K562 (cell line): ENCODE measurements around the gene RTP3. TPM values are rescaled to one million over a fixed set of nuclear protein-coding genes. Genes with fewer than 3 reads are reported as not detected.

Experiments
- DPF2 ChIP-seq: fragments of 450-650 bp; IDR thresholded peaks from 2 replicates; pipeline ENCODE4 v1.6.1; 2016
- ETV5 ChIP-seq: sonication (generic); formaldehyde crosslinking; IDR thresholded peaks from 2 replicates; pipeline ENCODE4 v1.4.0; 2020; ENCODE audit warnings: low read depth, mild to moderate bottlenecking, missing genetic modification reagents
- L3MBTL2 ChIP-seq: fragments of 450-650 bp; IDR thresholded peaks from 2 replicates; pipeline ENCODE4 v1.6.1; 2016; ENCODE audit warnings: mild to moderate bottlenecking, moderate library complexity
- NR2C2 ChIP-seq, 2 experiments: fragments of 200-800 bp in 1 of 2; sonication (Bioruptor generic) in 1 of 2; sonication (generic) in 1 of 2; formaldehyde crosslinking in 1 of 2; IDR thresholded peaks; 2 replicates each; pipeline versions ENCODE4 v1.6.1 to v1.8.0; 2016 to 2022; ENCODE audit warnings: mild to moderate bottlenecking in 1 of 2, missing compliant biosample characterization in 1 of 2, missing genetic modification characterization in 1 of 2, missing genetic modification reagents in 1 of 2
- RAD51 ChIP-seq: fragments of 450-650 bp; IDR thresholded peaks from 2 replicates; pipeline ENCODE4 v1.7.1; 2016; ENCODE audit warnings: low read depth, mild to moderate bottlenecking, borderline replicate concordance
- RBM25 ChIP-seq: fragments of 200-400 bp; formaldehyde crosslinking; IDR thresholded peaks from 2 replicates; pipeline ENCODE4 v1.6.1; 2018; ENCODE audit warnings: low read length, low read depth, moderate library complexity; ENCODE audit not compliant: severe bottlenecking
- SP1 ChIP-seq: sonication (generic); formaldehyde crosslinking; IDR thresholded peaks from 2 replicates; pipeline ENCODE4 v1.8.1; 2022; ENCODE audit warnings: mild to moderate bottlenecking, missing genetic modification reagents
- SREBF2 ChIP-seq: sonication (generic); formaldehyde crosslinking; IDR thresholded peaks from 2 replicates; pipeline ENCODE4 v1.4.0; 2020; ENCODE audit warnings: mild to moderate bottlenecking, missing genetic modification reagents
- ZNF224 ChIP-seq: sonication (generic); formaldehyde crosslinking; IDR thresholded peaks from 2 replicates; pipeline ENCODE4 v1.8.0; 2022; ENCODE audit warnings: mild to moderate bottlenecking, missing genetic modification reagents
- ZNF592 ChIP-seq: fragments of 450-650 bp; IDR thresholded peaks from 2 replicates; pipeline ENCODE4 v1.6.1; 2017; ENCODE audit warnings: antibody characterized with exemption, mild to moderate bottlenecking
- ZNF766 ChIP-seq: fragments of 200-800 bp; sonication (Bioruptor generic); conservative IDR thresholded peaks from 2 replicates; pipeline ENCODE4 v1.6.1; 2016; ENCODE audit warnings: missing genetic modification characterization, missing compliant biosample characterization
- polyA plus RNA-seq, 8 experiments: library from polyadenylated mRNA; depleted of rRNA in 4 of 8; stranded (reverse) in 5 of 8; unstranded in 3 of 8; fragments of >200 nt; fragmentation: Nextera tagmentation in 2 of 8; fragmentation: Illumina TruSeq in 1 of 8; extraction: Ambion mirVana in 2 of 8; extraction: Trizol in 1 of 8; gene quantifications; 2 replicates each; pipeline versions ENCODE4 v1.2.1 to v1.2.3, GENCODE V29; 2011 to 2014; ENCODE audit warnings: inconsistent platforms in 1 of 8, missing spikeins in 1 of 8
- total RNA-seq, 7 experiments: library from RNA; depleted of rRNA in 6 of 7; stranded (reverse); fragments of >200 nt in 6 of 7; fragmentation: Illumina TruSeq in 2 of 7; extraction: Trizol in 2 of 7; gene quantifications; 2 replicates each; pipeline versions ENCODE4 v1.2.1 to v1.2.3, GENCODE V29; 2011 to 2021; ENCODE audit warnings: low replicate concordance in 1 of 7
- TF ChIP-seq, protein P1 (sequence below), 2 experiments: IDR thresholded peaks in 1 of 2; conservative IDR thresholded peaks in 1 of 2; 2 replicates each; pipeline ENCODE4 v1.6.1; 2016; ENCODE audit warnings: low read depth in 2 of 2, mild to moderate bottlenecking in 1 of 2, missing compliant biosample characterization in 1 of 2, missing genetic modification characterization in 1 of 2, moderate library complexity in 1 of 2
- TF ChIP-seq, protein P2 (sequence below): fragments of 450-650 bp; IDR thresholded peaks from 2 replicates; pipeline ENCODE4 v1.6.1; 2018; ENCODE audit not compliant: partially characterized antibody
- TF ChIP-seq, protein P3 (sequence below): fragments of 450-650 bp; conservative IDR thresholded peaks from 2 replicates; pipeline ENCODE4 v1.6.1; 2016; ENCODE audit warnings: missing genetic modification characterization, low read depth, mild to moderate bottlenecking, missing compliant biosample characterization, moderate library complexity

The RTP3 gene
- total and polyA plus RNA-seq, 9 of the 15 experiments (the other 6 are each of a cell fraction or from before 2014, with no cell fraction given), result not detected

DNA sequence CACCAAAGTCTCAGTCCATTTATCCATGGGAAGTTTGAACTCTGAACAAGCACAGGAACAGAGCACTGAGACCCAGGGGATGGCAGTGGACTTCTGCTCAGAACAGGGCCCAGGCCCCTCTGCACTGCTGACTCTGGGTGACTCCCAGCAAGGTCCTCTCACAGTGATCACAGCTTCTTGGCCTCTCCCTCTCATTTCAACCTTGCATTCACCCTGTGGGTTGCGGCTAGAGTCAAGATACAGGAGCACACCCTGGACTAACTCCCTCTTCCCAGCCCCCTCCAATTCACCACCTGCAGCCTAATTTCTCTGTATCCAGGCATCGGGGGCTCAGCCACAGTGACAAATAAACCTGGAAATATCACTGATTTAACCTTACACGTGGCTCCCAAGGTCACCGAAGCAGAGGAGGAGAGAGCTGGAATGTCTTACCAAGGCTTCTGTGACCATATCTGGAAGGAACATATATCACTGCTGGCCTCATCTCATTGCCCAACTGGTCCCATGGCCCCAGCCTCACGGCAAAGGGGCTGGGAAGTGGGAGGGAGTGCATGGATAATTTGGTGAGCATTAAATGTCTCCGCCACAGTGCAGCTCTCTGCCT, 1.2 kb downstream of the RTP3 start (continued):
- TF ChIP-seq, protein P1, sequence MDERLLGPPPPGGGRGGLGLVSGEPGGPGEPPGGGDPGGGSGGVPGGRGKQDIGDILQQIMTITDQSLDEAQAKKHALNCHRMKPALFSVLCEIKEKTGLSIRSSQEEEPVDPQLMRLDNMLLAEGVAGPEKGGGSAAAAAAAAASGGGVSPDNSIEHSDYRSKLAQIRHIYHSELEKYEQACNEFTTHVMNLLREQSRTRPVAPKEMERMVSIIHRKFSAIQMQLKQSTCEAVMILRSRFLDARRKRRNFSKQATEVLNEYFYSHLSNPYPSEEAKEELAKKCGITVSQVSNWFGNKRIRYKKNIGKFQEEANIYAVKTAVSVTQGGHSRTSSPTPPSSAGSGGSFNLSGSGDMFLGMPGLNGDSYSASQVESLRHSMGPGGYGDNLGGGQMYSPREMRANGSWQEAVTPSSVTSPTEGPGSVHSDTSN (CRISPR knock-in tag; IDR thresholded peaks at IDR 0.05; ENCODE audit: low read depth), result no peak
- TF ChIP-seq, protein P1 (tag; conservative IDR thresholded peaks at IDR 0.05; ENCODE audit: low read depth), result 0 out of 2 replicates have a peak, but pooled peaks have one; percentile 34
- TF ChIP-seq ETV5 (0 out of 2 replicates have a peak, but pooled peaks have one; percentile 15), RAD51 (no peak), SREBF2 (0 out of 2 replicates have a peak, but pooled peaks have one; percentile 53), RBM25 (no peak), DPF2 (0 out of 2 replicates have a peak, but pooled peaks have one; percentile 16), ZNF224 (no peak), ZNF592 (peak; percentile 69; the same call in 1 of the 2 replicates), ZNF766 (CRISPR knock-in tag) (peak; percentile 49; the same call in 1 of the 2 replicates), NR2C2 (CRISPR knock-in tag; IDR thresholded peaks at IDR 0.05) (no peak), NR2C2 (tag; IDR thresholded peaks at IDR 0.05) (peak; percentile 40; the same call in 1 of the 2 replicates), L3MBTL2 (peak; percentile 60; the same call in 1 of the 2 replicates), SP1 (no peak)
- TF ChIP-seq, protein P2, sequence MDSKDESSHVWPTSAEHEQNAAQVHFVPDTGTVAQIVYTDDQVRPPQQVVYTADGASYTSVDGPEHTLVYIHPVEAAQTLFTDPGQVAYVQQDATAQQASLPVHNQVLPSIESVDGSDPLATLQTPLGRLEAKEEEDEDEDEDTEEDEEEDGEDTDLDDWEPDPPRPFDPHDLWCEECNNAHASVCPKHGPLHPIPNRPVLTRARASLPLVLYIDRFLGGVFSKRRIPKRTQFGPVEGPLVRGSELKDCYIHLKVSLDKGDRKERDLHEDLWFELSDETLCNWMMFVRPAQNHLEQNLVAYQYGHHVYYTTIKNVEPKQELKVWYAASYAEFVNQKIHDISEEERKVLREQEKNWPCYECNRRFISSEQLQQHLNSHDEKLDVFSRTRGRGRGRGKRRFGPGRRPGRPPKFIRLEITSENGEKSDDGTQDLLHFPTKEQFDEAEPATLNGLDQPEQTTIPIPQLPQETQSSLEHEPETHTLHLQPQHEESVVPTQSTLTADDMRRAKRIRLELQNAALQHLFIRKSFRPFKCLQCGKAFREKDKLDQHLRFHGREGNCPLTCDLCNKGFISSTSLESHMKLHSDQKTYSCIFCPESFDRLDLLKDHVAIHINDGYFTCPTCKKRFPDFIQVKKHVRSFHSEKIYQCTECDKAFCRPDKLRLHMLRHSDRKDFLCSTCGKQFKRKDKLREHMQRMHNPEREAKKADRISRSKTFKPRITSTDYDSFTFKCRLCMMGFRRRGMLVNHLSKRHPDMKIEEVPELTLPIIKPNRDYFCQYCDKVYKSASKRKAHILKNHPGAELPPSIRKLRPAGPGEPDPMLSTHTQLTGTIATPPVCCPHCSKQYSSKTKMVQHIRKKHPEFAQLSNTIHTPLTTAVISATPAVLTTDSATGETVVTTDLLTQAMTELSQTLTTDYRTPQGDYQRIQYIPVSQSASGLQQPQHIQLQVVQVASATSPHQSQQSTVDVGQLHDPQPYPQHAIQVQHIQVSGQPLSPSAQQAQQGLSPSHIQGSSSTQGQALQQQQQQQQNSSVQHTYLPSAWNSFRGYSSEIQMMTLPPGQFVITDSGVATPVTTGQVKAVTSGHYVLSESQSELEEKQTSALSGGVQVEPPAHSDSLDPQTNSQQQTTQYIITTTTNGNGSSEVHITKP, result peak; percentile 48
- TF ChIP-seq, protein P3, sequence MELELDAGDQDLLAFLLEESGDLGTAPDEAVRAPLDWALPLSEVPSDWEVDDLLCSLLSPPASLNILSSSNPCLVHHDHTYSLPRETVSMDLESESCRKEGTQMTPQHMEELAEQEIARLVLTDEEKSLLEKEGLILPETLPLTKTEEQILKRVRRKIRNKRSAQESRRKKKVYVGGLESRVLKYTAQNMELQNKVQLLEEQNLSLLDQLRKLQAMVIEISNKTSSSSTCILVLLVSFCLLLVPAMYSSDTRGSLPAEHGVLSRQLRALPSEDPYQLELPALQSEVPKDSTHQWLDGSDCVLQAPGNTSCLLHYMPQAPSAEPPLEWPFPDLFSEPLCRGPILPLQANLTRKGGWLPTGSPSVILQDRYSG, result 0 out of 2 replicates have a peak, but pooled peaks have one; percentile 17
